MM.1S (cell line): ENCODE measurements around the gene KIAA1671.

ENCODE experiments used
- DNase-seq: peaks from one replicate; pipeline ENCODE4 v3.0.0-alpha.2; 2015
- H2AFZ ChIP-seq: fragments of 300-600 bp; sonication (generic); 2 replicates; pipeline ENCODE4 v1.6.0; 2016; ENCODE audit warnings: antibody characterized with exemption, low read length
- H3F3A ChIP-seq: fragments of 300-600 bp; sonication (generic); 2 replicates; pipeline ENCODE4 v1.6.1; 2016; ENCODE audit warnings: mild to moderate bottlenecking, antibody characterized with exemption, low read length, moderate library complexity, mixed read lengths; ENCODE audit not compliant: insufficient read depth
- H3K27ac ChIP-seq: fragments of 300-600 bp; sonication (generic); 2 replicates; pipeline ENCODE4 v1.5.1; 2016; ENCODE audit warnings: mild to moderate bottlenecking, low read length
- H3K27me3 ChIP-seq: fragments of 300-600 bp; sonication (generic); replicated peaks from 2 replicates; pipeline ENCODE4 v1.6.0; 2016; ENCODE audit warnings: low read length; ENCODE audit not compliant: insufficient read depth
- H3K36me3 ChIP-seq: fragments of 300-600 bp; sonication (generic); replicated peaks from 2 replicates; pipeline ENCODE4 v1.6.1; 2016; ENCODE audit warnings: mild to moderate bottlenecking, low read length, mixed read lengths; ENCODE audit not compliant: insufficient read depth
- H3K4me1 ChIP-seq: fragments of 300-600 bp; sonication (generic); 2 replicates; pipeline ENCODE4 v1.6.1; 2016; ENCODE audit warnings: low read length, mixed read lengths
- H3K4me2 ChIP-seq: fragments of 300-600 bp; sonication (generic); 2 replicates; pipeline ENCODE4 v1.6.0; 2016; ENCODE audit warnings: low read depth, low read length
- H3K4me3 ChIP-seq: fragments of 300-600 bp; sonication (generic); 2 replicates; pipeline ENCODE4 v1.5.1; 2016; ENCODE audit warnings: low read length, mixed read lengths
- H3K79me2 ChIP-seq: fragments of 300-600 bp; sonication (generic); 2 replicates; pipeline ENCODE4 v1.6.1; 2016; ENCODE audit warnings: mixed run types, low read length, mixed read lengths
- H3K9ac ChIP-seq: fragments of 300-600 bp; sonication (generic); 2 replicates; pipeline ENCODE4 v1.6.1; 2016; ENCODE audit warnings: low read length, mixed read lengths
- H3K9me2 ChIP-seq: fragments of 300-600 bp; sonication (generic); replicated peaks from 2 replicates; pipeline ENCODE4 v1.6.1; 2016; ENCODE audit warnings: mild to moderate bottlenecking, low read length, mixed read lengths; ENCODE audit not compliant: insufficient read depth
- H3K9me3 ChIP-seq: fragments of 300-600 bp; sonication (generic); replicated peaks from 2 replicates; pipeline ENCODE4 v1.6.1; 2016; ENCODE audit warnings: mild to moderate bottlenecking, low read length, mixed read lengths; ENCODE audit not compliant: insufficient read depth
- H4K20me1 ChIP-seq: fragments of 300-600 bp; sonication (generic); 2 replicates; pipeline ENCODE4 v1.6.1; 2016; ENCODE audit warnings: mild to moderate bottlenecking, low read length, moderate library complexity, mixed read lengths; ENCODE audit not compliant: insufficient read depth
- EZH2 ChIP-seq: fragments of 300-600 bp; sonication (generic); optimal IDR thresholded peaks from 2 replicates; pipeline ENCODE3; 2017; ENCODE audit warnings: low read depth, mild to moderate bottlenecking, antibody characterized with exemption, low read length, mixed read lengths
- EZH2phosphoT487 ChIP-seq: fragments of 300-600 bp; sonication (generic); IDR thresholded peaks from 2 replicates; pipeline ENCODE4 v1.6.1; 2018; ENCODE audit warnings: antibody characterized with exemption, low read length
- TF ChIP-seq, protein P1 (sequence below): fragments of 300-600 bp; sonication (generic); IDR thresholded peaks from 2 replicates; pipeline ENCODE4 v1.5.1; 2016; ENCODE audit warnings: antibody characterized with exemption, low read length, mixed read lengths

KIAA1671 gene

DNA sequence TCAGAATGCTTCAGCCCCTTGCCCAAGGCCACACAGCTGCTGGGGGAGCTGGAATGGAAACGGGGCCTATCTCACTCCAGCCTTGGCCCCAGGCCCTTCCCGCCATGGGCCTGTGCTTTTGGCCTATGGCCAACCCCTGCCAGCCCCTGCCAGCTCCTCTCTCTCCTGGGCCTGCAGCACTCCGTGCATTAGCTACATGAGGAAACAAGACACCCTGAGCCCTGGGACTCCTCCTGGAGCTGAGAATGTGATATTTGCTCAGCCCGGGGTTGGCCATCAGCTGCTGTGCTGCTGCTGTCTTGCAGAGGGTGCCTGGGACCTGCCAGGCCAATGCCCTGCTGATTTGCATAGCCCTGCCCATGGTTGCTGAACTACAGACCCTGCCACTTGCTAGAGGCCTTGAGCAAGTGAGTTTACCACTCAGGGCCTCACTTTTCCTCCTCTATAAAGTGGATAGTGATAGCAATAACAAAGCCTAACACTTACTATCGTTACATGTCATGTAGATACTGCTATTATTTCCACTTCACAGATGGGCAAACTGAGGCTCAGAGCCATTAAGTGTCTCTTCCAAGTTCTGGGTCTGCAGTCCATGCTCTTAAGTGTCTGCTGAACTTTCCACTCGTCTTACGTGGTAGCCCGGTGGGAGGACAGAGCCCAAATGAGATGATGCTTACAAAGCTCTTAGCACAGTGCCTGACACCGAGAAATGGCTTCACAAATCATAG, 99.6 kb downstream of the KIAA1671 start:
- H3K27ac ChIP-seq = no peak overlapping the region
- DNase-seq = no peak

DNA sequence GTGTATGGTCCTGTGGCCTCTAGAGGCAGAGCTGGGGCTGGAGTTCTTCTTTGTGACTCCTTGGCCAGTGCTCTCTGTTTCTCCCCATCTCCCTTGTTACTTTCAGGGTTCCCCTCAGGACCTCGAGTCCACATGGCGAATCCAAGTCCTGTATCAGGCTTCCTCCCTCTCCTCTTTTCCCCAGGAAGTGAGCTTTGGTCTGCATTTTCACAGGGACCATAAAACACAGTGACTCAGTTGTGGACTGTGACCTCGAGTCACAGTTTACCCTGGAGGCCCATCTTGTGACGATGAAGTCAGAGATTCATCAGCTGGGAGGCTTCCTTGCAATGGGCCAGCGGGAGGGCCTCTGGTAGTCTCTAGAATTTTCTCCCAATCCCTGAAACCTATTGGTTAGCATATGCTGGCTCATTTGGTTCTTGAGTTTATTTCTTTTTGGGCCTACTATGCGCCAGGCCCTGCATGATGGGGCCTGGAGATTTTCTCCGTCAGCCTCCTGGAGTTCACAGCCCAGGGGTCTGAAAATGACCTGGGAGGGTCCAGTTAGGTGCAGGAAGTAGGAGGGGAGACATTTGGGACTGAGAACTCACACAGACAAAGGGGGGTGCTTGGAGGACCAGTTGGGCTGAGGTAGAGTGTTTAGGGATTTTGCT, 100.8 kb downstream of the KIAA1671 start:
- Histone ChIP-seq H3K27me3 (0 out of 2 replicates have a peak, but pooled peaks cover 6% of the 10 kb centered on the region), H2AFZ (no peak overlapping the region), H3K9me3 (no peaks in the 10 kb centered on the region), H3K36me3 (no peaks in the 10 kb centered on the region), H3K79me2 (no peaks in the 10 kb centered on the region), H3K9me2 (no peaks in the 10 kb centered on the region), H3K27ac (no peak overlapping the region), H3K4me2 (no peak overlapping the region), H3K4me1 (no peaks in the 10 kb centered on the region), H3K4me3 (no peak overlapping the region), H3K9ac (no peak overlapping the region), H3F3A (no peaks in the 10 kb centered on the region), H4K20me1 (no peaks in the 10 kb centered on the region)
- no peak for DNase-seq
- no peak for TF ChIP-seq EZH2phosphoT487
- TF ChIP-seq EZH2 = no peak
- TF ChIP-seq, protein P1, sequence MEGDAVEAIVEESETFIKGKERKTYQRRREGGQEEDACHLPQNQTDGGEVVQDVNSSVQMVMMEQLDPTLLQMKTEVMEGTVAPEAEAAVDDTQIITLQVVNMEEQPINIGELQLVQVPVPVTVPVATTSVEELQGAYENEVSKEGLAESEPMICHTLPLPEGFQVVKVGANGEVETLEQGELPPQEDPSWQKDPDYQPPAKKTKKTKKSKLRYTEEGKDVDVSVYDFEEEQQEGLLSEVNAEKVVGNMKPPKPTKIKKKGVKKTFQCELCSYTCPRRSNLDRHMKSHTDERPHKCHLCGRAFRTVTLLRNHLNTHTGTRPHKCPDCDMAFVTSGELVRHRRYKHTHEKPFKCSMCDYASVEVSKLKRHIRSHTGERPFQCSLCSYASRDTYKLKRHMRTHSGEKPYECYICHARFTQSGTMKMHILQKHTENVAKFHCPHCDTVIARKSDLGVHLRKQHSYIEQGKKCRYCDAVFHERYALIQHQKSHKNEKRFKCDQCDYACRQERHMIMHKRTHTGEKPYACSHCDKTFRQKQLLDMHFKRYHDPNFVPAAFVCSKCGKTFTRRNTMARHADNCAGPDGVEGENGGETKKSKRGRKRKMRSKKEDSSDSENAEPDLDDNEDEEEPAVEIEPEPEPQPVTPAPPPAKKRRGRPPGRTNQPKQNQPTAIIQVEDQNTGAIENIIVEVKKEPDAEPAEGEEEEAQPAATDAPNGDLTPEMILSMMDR = no peak

More for the DNA sequence above, 99.6 kb downstream of the KIAA1671 start:
- Histone ChIP-seq H3K9ac (no peak overlapping the region), H3K27me3 (no peaks in the 10 kb centered on the region), H3K4me2 (no peak overlapping the region), H3K4me1 (no peaks in the 10 kb centered on the region), H3F3A (no peaks in the 10 kb centered on the region), H3K36me3 (no peaks in the 10 kb centered on the region), H3K4me3 (no peak overlapping the region), H3K9me3 (no peaks in the 10 kb centered on the region), H4K20me1 (no peaks in the 10 kb centered on the region), H3K9me2 (no peaks in the 10 kb centered on the region), H3K79me2 (no peaks in the 10 kb centered on the region), H2AFZ (no peak overlapping the region)
- no peak for TF ChIP-seq EZH2
- TF ChIP-seq, protein P1 = no peak
- no peak for TF ChIP-seq EZH2phosphoT487

DNA sequence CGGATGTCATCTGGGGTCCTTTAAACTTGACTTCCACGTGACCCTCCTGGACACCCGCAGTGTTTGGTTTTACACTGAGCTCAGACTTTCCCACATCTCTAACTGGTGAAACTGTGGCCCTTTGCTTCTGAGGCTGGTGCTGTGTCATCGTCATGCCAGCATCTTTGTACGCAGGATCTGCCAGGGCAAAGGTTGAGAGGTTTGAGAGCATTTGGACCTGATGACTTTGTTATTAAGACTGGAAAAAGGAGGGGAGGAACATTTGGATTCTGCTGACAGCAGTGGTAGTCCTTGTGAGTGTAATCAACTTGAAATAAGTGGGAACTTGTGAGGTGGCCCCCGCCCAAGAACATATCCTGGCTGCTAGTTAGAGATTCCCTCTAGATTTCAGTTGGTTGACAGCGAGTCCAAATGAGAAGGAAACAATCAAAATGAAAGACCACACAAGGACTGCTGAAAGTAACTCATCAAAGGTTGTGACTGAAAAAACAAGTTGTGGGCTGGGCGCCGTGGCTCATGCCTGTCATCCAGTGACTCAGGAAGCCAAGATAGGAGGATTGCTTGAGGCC, 102.5 kb downstream of the KIAA1671 start:
- Histone ChIP-seq H3K4me1 (no peaks in the 10 kb centered on the region), H2AFZ (no peak overlapping the region), H3K9ac (no peak overlapping the region), H3K9me3 (no peaks in the 10 kb centered on the region), H3K4me3 (no peak overlapping the region), H4K20me1 (no peaks in the 10 kb centered on the region), H3K27ac (no peak overlapping the region), H3K27me3 (0 out of 2 replicates have a peak, but pooled peaks cover 8% of the 10 kb centered on the region), H3F3A (no peaks in the 10 kb centered on the region), H3K36me3 (no peaks in the 10 kb centered on the region), H3K79me2 (no peaks in the 10 kb centered on the region), H3K4me2 (no peak overlapping the region), H3K9me2 (no peaks in the 10 kb centered on the region)
- TF ChIP-seq EZH2phosphoT487 (no peak), EZH2 (no peak)
- TF ChIP-seq, protein P1 = no peak
- no peak for DNase-seq
